Liver (tissue), 3 donors: ENCODE measurements around the gene GARNL3.

Experiments
- CTCF ChIP-seq: fragments of 150-350 bp; IDR thresholded peaks from 2 replicates; pipeline ENCODE4 v1.5.1; 2017; ENCODE audit warnings: improper control_type of control experiment, low read depth, low read length; ENCODE audit not compliant: missing input control
- JUND ChIP-seq, 2 donors: IDR thresholded peaks; 2 replicates each; pipeline ENCODE4 v1.6.1; 2016; ENCODE audit warnings: antibody characterized with exemption in 2 of 2
- donor health status: healthy.
- donor health status: healthy.

- TF ChIP-seq JUND (IDR thresholded peaks at IDR 0.05) (no peak), CTCF (no peak)
Measured at GRCh38 chr9:127406799-127407491, 142.4 kb downstream of the GARNL3 start.
